HuH-7 (cell line): ENCODE data around the gene RNU6-1.

ENCODE experiments used
- DNase-seq: peaks from one replicate; pipeline ENCODE4 v3.0.0; 2011; ENCODE audit warnings: low spot score

RNU6-1 gene

DNA sequence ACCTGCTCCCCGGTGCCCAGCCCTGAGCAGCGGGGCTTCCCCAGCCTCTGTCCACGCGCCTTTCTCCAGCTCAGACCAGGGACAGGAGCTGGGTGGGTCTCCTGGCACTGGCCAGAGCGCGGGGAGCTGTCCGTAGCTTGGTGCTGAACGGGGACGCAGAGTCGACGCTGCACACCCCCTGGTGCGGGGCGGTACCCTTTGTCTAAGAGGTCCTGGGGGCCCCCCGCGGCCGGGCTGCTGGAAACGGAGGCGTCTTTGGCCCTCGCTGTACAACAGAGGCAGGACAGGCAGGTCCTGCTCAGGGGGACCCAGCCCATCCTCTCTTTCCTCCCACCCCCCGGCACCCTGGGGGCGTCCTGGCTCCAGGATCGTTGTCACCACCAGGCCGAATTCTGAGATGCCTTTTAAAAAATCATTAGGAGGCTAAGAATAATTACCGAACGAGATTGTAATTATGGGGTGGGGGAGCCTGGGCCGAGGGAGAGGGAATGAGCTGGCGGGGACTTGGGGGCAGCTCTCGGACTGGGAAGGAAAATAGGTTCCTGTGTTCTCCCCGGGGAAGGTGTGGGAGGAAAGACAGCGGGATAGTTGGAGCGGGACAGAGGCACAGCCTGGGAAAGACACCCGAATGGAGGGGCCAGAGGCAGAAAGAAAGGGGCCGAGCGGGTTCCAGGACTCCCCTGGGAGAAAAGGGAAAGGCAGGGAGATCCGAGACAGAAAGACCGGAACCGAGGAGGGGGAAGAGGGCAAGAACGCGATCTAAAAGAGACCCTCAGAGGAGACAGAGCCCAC is 18.7 kb downstream of the RNU6-1 start:
- peak; percentile 91 for DNase-seq

GRCh38 chr15:67820122-67820991 is 19.5 kb downstream of the RNU6-1 start:
- no peak for DNase-seq

DNA sequence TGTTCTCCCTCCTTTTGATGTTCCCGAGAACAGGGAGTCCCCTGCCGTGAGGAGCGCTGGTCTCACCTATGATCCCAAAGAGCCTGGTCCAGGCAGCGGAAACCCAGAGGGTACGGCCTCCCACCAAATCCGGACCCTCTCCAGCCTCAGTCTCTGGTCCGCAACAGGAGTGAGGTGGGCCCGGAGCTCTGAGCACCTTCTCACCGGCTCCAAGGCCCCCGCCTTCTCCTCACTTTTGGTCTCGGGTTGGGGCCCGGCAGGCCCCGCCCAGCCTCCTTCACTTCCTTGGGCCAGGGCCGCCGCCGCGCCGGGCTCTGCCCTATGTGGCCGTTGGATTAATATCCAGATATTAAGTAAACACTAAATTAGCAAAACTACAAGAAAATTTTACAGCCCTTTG is 20.2 kb downstream of the RNU6-1 start:
- no peak for DNase-seq

DNA sequence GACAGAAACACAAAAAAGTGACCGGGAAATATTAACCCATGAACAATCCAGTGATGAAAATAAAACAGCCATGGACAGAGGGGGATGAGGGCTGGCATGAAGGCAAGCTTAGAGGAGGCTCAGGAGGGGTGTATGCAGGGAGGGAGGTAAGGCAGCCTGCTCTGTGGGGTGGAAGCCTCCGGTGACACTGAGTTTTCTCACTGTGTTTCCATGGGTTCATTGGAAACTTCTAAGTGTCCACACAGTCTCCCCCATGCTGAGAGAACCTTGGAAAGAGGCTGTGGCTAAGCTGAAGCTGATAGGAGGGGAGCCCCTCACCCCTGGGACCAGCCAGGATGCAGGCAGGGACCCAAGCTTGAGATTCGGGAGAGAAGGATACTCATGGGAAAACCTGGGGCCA is 21.4 kb downstream of the RNU6-1 start:
- DNase-seq, result no peak

DNA sequence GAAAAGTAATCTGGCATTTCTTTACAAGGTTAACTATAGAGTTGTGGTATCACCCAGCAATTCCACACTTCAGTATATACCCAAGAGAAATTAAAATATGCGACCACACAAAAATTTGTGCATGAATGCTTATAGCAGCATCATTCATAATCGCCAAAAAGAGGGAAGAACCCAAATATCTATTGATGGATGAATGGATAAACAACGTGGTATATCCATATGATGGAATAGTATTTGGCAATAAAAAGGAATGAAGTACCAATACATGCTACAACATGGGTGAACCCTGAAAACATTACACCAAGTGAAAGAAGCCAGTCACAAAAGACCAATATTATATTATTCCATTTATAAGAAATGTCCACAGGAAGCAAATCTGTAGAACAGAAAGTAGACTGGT is 23.2 kb downstream of the RNU6-1 start:
- no peak for DNase-seq

DNA sequence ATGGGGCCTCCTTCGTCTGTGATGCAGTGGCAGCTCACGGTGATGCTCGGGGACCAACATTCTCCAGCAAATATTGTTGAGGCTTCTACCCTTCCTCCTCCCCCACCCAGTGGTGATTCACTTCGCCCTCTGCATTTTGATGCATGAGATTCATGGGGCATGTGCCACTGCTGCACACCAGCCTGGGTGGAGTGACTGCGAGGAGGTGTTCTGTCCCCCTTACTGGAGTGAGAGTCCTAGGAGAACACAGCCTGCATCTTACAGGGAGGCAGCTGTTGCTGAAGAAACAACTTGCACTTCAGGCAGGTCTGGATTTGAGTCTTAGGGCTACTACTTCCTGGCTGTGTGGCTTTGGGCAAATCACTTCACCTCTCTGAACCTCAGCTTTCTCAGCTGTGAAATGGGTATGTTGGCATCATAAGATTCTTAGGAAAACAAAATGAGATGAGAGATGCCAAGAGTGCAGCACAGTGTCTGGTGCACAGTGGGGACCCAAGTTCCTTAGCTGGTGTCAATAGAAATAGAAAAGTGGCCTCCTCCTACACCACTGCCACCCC is 24.7 kb downstream of the RNU6-1 start:
- DNase-seq, result no peak

- no peak for DNase-seq
Observed at GRCh38 chr15:67813104-67813634, 26.7 kb downstream of the RNU6-1 start.

DNA sequence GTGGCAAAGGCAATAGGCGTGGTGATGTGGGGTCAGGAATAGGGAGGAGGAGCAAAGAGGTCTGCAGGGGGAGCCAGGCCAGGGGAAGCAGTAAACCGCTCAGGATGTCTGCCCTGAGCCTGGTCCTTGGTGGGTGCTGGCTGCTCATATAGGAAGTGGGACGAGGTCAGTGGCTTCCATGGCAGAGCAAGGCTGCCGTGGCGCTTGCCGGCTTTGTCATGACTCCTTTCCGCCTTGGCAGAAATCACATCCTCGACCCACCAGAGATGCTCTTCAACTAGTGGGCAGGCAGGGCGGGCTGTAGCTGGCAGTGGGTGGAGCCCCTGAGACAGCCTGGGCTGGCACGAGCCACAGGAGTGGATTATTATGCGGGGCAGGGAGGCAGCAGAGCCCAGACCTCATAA is 27.6 kb downstream of the RNU6-1 start:
- DNase-seq, result no peak

GRCh38 chr15:67809866-67810265 is 30.0 kb downstream of the RNU6-1 start:
- DNase-seq, result no peak

GRCh38 chr15:67809441-67809840 is 30.4 kb downstream of the RNU6-1 start:
- no peak for DNase-seq

- DNase-seq, result no peak
Observed at GRCh38 chr15:67808821-67809220, 31.0 kb downstream of the RNU6-1 start.

DNA sequence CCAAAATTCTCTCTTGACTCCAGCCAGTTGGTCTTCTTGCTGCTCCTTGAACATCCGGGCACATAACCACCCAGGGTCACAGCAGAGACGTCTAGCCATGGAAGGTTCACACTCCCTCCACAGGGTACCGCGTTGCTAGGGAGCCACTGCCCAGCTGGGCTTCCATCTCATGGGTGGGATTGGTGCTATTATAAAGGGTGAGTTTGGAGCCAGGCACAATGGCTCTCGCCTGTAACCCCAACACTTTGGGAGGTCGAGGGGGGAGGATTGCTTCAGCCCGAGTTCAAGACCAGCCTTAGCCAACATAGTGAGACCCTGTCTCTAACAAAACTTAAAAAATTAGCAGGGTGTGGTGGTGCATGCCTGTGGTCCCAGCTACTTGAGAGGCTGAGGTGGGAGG is 32.0 kb downstream of the RNU6-1 start:
- no peak for DNase-seq

DNA sequence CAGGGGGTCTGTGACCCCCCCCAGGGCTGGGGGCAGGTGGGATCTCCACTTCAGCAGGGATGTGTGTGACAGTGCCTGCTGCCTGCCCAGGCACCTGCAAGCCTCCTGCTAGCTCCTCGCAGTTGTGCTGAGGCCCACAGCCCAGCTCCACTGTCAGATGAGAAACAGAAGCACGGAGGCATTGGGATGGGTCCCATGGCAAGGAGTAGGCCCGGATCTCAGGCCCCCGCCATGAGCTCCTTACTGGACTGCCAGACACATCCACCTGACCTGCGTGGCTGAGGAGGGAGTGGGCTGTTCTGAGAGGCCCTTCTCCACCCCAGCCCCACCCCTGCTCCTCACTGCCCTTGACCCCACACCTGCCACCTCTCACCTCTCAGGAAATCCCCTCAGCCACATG is 32.7 kb downstream of the RNU6-1 start:
- DNase-seq, result no peak

DNA sequence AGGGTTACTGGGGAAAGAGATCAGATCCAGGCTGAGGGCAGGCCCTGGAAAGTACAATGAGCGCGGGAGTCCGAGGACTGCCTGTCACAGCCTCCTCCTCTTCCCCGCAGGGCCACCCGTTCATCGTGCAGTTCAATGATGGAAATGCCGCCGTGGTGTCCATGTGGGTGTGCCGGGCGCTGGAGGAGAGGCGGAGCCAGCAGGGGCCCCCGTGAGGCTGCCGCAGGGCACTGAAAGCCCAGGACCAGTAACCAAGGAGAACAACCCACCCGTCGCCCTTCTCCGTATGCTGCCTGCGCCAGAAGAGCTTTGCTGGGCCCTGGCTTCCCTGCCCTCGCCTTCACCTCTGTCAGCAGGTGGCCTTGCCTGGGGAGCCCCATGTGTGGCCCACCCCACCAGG is 33.3 kb downstream of the RNU6-1 start:
- DNase-seq, result no peak

DNA sequence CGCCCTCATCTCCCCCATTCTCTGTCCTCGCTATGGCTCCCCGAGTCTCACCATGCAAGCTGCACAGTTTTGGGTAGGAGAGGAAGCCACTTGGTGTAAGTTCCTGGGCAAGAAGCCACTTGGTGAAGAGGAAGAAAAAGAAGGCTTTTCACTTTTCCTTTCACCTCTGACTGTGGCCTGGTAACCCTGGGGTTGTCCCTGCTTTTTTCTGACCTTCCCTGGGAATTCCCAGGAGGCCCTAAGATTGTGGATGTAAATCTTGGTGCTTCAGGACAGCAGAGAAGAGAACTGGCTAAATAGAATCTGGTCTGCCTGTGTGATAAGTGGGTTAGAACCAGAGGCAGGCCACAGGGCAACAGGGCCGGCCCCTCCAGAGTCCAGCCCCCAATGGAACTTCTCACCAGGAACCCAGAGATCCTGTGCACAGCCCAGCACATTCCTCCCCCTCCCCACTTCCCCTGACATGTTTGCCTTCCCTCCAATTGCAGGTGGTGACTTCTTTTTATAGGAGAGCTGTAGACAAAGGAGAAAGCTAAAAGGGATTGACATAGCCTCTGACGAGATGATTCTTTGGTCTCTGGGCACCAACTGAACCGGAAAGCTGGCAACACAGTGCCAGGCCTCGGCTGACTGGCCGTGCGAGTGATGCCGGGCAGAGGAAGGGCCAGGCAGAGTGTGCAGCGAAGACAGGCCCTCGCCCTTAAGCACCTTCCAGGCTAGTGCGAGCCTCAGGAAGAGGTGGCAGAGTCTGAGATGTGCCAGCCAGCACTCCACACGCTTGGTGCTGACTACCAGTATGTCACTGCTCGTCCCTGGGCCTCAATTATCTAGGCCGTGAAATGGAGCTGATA is 34.0 kb downstream of the RNU6-1 start:
- DNase-seq, result no peak

DNA sequence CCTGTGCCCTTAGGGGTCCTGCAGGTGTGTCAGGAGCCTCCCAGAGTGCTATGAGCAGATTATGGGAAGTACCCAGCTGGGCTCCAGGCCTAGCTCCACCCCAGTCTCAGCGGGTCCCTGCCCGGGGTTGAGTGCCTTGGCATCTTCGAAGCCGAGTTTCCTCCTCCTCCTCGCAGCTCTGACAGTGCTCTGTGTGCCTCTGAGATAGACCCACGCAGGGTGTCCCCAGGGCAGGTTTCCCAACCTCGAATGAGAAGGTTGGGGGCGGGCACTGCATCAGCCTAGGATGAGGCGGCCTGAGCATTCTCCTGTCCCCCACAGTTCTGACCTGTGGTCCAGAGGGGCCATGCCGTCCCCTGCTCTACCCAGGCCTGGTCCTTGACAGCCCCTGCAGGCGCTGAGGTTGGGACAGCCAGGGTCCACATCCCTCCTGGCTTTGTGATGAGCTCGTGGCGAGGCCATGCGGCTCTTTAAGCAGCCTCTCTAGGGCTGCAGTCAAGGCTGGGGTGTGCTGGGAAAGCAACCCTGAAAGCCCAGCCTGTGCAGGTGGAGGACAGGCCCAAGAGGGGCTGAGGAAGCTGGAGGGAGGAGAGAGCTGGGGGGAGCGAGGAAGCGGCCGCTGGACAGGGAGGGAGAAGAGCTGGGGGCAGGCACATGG is 34.7 kb downstream of the RNU6-1 start:
- no peak for DNase-seq

GRCh38 chr15:67803996-67804843 is 35.6 kb downstream of the RNU6-1 start:
- no peak for DNase-seq

DNA sequence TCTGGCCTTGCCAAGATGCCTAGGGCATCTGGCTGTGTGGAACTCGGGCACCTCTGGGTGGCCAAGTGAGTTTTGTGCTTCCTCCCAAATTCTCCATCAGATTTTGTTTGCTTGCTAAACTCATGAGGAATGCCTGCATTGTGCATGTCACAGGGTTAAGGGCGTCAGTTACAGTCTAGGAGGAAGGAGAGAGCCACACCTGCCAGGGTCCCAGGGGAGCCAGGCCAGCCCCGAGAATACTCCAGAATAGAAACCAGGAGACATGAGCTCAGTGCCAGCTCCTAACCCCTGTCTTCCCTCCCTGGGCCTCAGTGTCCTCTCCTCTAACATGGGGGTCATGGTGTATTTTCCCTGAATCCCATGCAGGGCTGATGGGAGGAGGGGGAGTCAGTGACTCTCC is 36.5 kb downstream of the RNU6-1 start:
- no peak for DNase-seq

- no peak for DNase-seq
Observed at GRCh38 chr15:67801926-67802914, 37.6 kb downstream of the RNU6-1 start.
